Stomach (tissue), 4 donors: ENCODE data around the gene CHMP2A.

Source experiments
- CTCF ChIP-seq, 7 experiments: fragments of 450-650 bp in 4 of 7; fragments of 200-600 bp in 3 of 7; sonication (generic) in 3 of 7; IDR thresholded peaks; one replicate each; pipeline ENCODE4 v1.5.1; 2016 to 2019; ENCODE audit warnings: antibody characterized with exemption in 7 of 7, control low read depth in 2 of 7, mild to moderate bottlenecking in 1 of 7
- POLR2AphosphoS5 ChIP-seq, 3 donors: sonication (generic); formaldehyde crosslinking; IDR thresholded peaks; one replicate each; pipeline ENCODE4 v1.6.1; 2016; ENCODE audit warnings: antibody characterized with exemption in 3 of 3

- no peak for TF ChIP-seq CTCF (IDR thresholded peaks at IDR 0.05)
- no peak for TF ChIP-seq POLR2AphosphoS5 (IDR thresholded peaks at IDR 0.05)
Observed at GRCh38 chr19:58516964-58517833, 37.7 kb downstream of the CHMP2A start.
